HG03045 (cell line): ENCODE results near the gene SLC46A2.

Experiments
- ATAC-seq: cut with Tn5 transposase; IDR thresholded peaks from one replicate; pipeline ENCODE4 v1.9.1; 2021; ENCODE audit warnings: mild to moderate bottlenecking, moderate library complexity; ENCODE audit not compliant: unreplicated experiment

SLC46A2 gene

GRCh38 chr9:112833081-112833480 lies 57.6 kb downstream of the SLC46A2 start:
- ATAC-seq, result no peak

- ATAC-seq, result no peak
These were observed 58.7 kb downstream of the SLC46A2 start for GRCh38 chr9:112831969-112832368.

- ATAC-seq, result no peak
These were observed 59.3 kb downstream of the SLC46A2 start for GRCh38 chr9:112831281-112831851.
